Measurements from ENCODE around the gene GLIPR1L1.

GLIPR1L1 gene

DNA sequence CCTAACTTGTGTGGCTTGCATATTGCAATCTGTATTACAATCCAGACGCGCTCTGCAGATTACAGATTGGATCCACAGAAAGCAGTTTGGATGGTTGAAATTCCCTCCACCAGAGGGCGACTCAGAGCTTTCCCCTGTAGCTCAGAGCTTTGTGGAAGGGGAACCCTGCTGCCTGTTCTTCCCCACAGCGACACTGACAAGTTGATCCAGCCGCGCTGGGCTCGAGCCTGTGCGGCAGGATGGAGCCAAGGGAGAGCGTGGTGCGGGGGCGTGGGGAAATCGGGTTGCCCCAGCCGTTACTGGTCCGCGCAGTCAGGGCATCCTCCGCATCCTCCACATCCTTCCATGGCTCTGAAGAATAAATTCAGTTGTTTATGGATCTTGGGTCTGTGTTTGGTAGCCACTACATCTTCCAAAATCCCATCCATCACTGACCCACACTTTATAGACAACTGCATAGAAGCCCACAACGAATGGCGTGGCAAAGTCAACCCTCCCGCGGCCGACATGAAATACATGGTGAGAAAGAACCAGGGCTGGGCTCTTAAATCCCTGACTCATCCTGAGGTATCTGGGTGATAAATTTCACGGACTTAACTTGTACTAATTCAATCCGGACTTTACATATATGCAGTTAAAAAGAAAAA lies at the start of gene GLIPR1L1:
GLIPR1L1 (plus strand) TSS at position 287 of the 647 bp plus-strand sequence; CDS start at position 346, 59 bp downstream.
- no peak within 1 kb of the TSS for H3K27ac Mint-ChIP-seq
- no peaks in the 10 kb centered on the region for H3K9me3 Mint-ChIP-seq
- H3K4me3 Mint-ChIP-seq: peak within 1 kb of the TSS; percentile 73
- peaks cover 16% of the 10 kb centered on the region for H3K4me1 Mint-ChIP-seq
- no peaks in the 10 kb centered on the region for H3K36me3 Mint-ChIP-seq
- ATAC-seq: peak; percentile 89
- peaks cover 9% of the 10 kb centered on the region for H3K27me3 Mint-ChIP-seq

- no peaks in the 10 kb centered on the region for H3K36me3 Mint-ChIP-seq
- H3K9me3 Mint-ChIP-seq: no peaks in the 10 kb centered on the region
- no peak overlapping the region for H3K4me3 Mint-ChIP-seq
- no peaks in the 10 kb centered on the region for H3K27me3 Mint-ChIP-seq
- no peak for ATAC-seq
- no peaks in the 10 kb centered on the region for H3K4me1 Mint-ChIP-seq
- no peak overlapping the region for H3K27ac Mint-ChIP-seq
Measured at GRCh38 chr12:75288860-75289259, 45.6 kb upstream of the GLIPR1L1 start.

GRCh38 chr12:75289753-75290152 lies 44.7 kb upstream of the GLIPR1L1 start:
- Mint-ChIP-seq H3K27ac (no peak overlapping the region), H3K27me3 (no peaks in the 10 kb centered on the region), H3K9me3 (no peaks in the 10 kb centered on the region), H3K4me1 (no peaks in the 10 kb centered on the region), H3K36me3 (no peaks in the 10 kb centered on the region), H3K4me3 (no peak overlapping the region)
- ATAC-seq: no peak

- Mint-ChIP-seq H3K9me3 (no peaks in the 10 kb centered on the region), H3K36me3 (no peaks in the 10 kb centered on the region), H3K27ac (no peak overlapping the region), H3K27me3 (no peaks in the 10 kb centered on the region), H3K4me3 (no peak overlapping the region), H3K4me1 (no peaks in the 10 kb centered on the region)
- ATAC-seq: no peak
Measured at GRCh38 chr12:75291014-75291413, 43.5 kb upstream of the GLIPR1L1 start.

DNA sequence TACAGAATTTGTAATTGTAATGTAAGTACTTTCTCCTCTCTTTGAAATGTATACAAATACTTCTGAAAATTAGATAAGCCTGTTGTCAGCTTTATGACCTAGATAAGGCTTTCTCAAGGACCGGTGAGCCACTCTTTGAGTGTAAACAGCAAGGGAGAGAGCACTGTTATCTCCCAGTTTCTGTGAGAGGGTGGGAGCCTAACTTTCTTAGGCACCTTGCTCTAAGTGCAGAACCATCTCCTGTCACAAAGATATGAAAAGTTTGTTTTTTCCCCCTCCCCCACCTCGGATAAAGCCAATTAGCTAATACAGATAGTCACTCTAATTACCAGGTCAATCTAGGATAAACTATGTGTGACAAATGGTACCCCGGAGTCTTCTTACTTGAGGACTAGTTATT lies 40.1 kb upstream of the GLIPR1L1 start:
- Mint-ChIP-seq H3K4me3 (no peak overlapping the region), H3K9me3 (no peaks in the 10 kb centered on the region), H3K27ac (no peak overlapping the region), H3K27me3 (no peaks in the 10 kb centered on the region), H3K36me3 (no peaks in the 10 kb centered on the region), H3K4me1 (no peaks in the 10 kb centered on the region)
- ATAC-seq: no peak

DNA sequence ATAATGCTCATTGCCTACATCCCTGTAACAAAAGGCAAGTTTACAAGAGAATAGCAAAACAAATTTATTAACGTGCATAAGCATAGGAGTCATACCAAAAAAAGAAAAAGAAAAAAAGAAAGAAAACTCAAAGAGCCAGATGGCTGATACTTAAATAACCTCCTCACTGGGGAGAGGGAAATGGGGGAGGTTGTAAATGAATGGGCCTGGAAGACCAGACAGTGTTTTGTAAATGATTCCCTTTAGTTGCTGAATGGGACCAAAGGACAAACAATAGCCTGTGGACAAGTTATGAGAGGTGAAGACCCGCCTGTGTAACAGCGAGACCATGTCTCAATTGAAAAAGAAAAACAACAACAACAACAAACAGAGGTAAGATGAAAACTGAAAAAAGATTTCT lies 39.7 kb upstream of the GLIPR1L1 start:
- Mint-ChIP-seq H3K9me3 (no peaks in the 10 kb centered on the region), H3K27ac (no peak overlapping the region), H3K36me3 (no peaks in the 10 kb centered on the region), H3K4me1 (no peaks in the 10 kb centered on the region), H3K27me3 (no peaks in the 10 kb centered on the region), H3K4me3 (no peak overlapping the region)
- no peak for ATAC-seq

GRCh38 chr12:75302225-75302624 lies 32.2 kb upstream of the GLIPR1L1 start:
- ATAC-seq: no peak
- H3K27ac Mint-ChIP-seq: no peak overlapping the region

GRCh38 chr12:75302781-75303180 lies 31.7 kb upstream of the GLIPR1L1 start:
- H3K4me1 Mint-ChIP-seq: no peaks in the 10 kb centered on the region

More at GRCh38 chr12:75302225-75302624, 32.2 kb upstream of the GLIPR1L1 start:
- no peaks in the 10 kb centered on the region for H3K4me1 Mint-ChIP-seq
- no peaks in the 10 kb centered on the region for H3K36me3 Mint-ChIP-seq
- no peak overlapping the region for H3K4me3 Mint-ChIP-seq
- H3K9me3 Mint-ChIP-seq: no peaks in the 10 kb centered on the region
- no peaks in the 10 kb centered on the region for H3K27me3 Mint-ChIP-seq

GRCh38 chr12:75305412-75306332 lies 28.8 kb upstream of the GLIPR1L1 start:
- ATAC-seq: no peak
- Mint-ChIP-seq H3K36me3 (no peaks in the 10 kb centered on the region), H3K4me1 (no peaks in the 10 kb centered on the region), H3K9me3 (no peaks in the 10 kb centered on the region), H3K4me3 (no peak overlapping the region), H3K27ac (no peak overlapping the region), H3K27me3 (no peaks in the 10 kb centered on the region)

More at GRCh38 chr12:75302781-75303180, 31.7 kb upstream of the GLIPR1L1 start:
- Mint-ChIP-seq H3K27ac (no peak overlapping the region), H3K4me3 (no peak overlapping the region), H3K36me3 (no peaks in the 10 kb centered on the region), H3K27me3 (no peaks in the 10 kb centered on the region), H3K9me3 (no peaks in the 10 kb centered on the region)
- no peak for ATAC-seq

DNA sequence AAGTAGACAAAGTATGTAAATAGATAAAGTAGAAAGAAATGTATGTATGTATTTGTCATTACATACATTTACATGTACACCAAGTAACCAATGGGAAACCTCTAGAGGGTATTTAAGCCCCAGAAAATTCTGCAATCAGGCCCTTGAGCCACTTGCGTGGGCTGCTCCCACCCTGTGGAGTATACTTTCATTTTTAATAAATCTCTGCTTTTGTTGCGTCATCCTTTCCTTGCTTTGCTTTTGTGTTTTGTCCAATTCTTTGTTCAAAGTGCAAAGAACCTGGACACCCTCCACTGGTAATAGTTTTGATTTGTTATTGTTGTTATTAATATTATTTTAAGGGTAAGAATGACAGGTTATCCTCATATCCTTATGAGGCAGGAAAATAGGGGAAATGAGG lies 26.2 kb upstream of the GLIPR1L1 start:
- Mint-ChIP-seq H3K4me3 (no peak overlapping the region), H3K9me3 (no peaks in the 10 kb centered on the region), H3K27ac (no peak overlapping the region), H3K4me1 (no peaks in the 10 kb centered on the region), H3K27me3 (no peaks in the 10 kb centered on the region), H3K36me3 (no peaks in the 10 kb centered on the region)
- ATAC-seq: no peak

GRCh38 chr12:75311369-75311768 lies 23.1 kb upstream of the GLIPR1L1 start:
- H3K36me3 Mint-ChIP-seq: no peaks in the 10 kb centered on the region
- no peaks in the 10 kb centered on the region for H3K27me3 Mint-ChIP-seq
- no peak for ATAC-seq
- H3K4me3 Mint-ChIP-seq: no peak overlapping the region
- no peaks in the 10 kb centered on the region for H3K4me1 Mint-ChIP-seq
- H3K9me3 Mint-ChIP-seq: no peaks in the 10 kb centered on the region
- no peak overlapping the region for H3K27ac Mint-ChIP-seq

- no peak overlapping the region for H3K27ac Mint-ChIP-seq
- no peaks in the 10 kb centered on the region for H3K9me3 Mint-ChIP-seq
- no peak for ATAC-seq
- H3K4me1 Mint-ChIP-seq: no peaks in the 10 kb centered on the region
- no peaks in the 10 kb centered on the region for H3K36me3 Mint-ChIP-seq
- no peak overlapping the region for H3K4me3 Mint-ChIP-seq
- no peaks in the 10 kb centered on the region for H3K27me3 Mint-ChIP-seq
Measured at GRCh38 chr12:75315518-75315917, 19.0 kb upstream of the GLIPR1L1 start.

GRCh38 chr12:75317784-75318183 lies 16.7 kb upstream of the GLIPR1L1 start:
- no peaks in the 10 kb centered on the region for H3K36me3 Mint-ChIP-seq
- ATAC-seq: no peak
- no peak overlapping the region for H3K4me3 Mint-ChIP-seq
- H3K27ac Mint-ChIP-seq: no peak overlapping the region
- H3K27me3 Mint-ChIP-seq: no peaks in the 10 kb centered on the region
- H3K4me1 Mint-ChIP-seq: no peaks in the 10 kb centered on the region
- H3K9me3 Mint-ChIP-seq: no peaks in the 10 kb centered on the region

DNA sequence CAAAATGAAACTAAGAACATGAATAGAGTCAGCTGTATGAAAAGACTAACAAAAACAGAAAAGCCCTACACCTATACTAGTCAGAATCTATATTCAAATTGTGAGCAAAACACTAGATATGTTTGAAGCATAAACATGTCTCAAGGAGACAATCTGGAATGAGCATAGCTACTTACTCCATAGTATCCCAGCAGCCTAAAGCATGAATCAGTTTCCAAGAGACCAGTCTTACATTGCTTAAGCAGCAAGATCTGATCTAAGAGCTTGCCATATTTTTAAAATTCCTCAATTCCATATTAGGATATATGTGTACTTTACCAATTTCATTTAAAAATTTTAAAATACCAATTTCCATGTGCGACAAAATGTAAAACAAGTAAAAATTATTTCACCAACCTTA lies 12.0 kb upstream of the GLIPR1L1 start:
- H3K9me3 Mint-ChIP-seq: no peaks in the 10 kb centered on the region
- no peaks in the 10 kb centered on the region for H3K4me1 Mint-ChIP-seq
- no peak for ATAC-seq
- no peaks in the 10 kb centered on the region for H3K36me3 Mint-ChIP-seq
- H3K27me3 Mint-ChIP-seq: no peaks in the 10 kb centered on the region
- no peak overlapping the region for H3K27ac Mint-ChIP-seq
- H3K4me3 Mint-ChIP-seq: no peak overlapping the region

DNA sequence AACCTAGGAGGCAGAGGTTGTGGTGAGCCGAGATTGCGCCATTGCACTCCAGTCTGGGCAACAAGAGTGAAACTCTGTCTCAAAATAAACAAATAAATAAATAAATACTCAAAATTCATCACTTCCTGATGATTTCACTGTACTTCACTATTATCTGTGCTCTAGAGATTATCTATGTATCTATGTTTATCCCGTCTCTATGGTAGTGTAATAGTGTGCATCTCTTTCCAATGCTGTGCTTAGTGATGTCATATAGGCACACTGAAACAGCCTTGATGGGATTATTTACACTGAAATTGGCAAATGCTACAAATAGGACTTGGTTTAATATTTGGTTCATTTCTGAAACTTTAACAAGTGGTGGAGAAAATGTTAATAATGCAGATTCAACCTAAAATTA lies 10.8 kb upstream of the GLIPR1L1 start:
- Mint-ChIP-seq H3K9me3 (no peaks in the 10 kb centered on the region), H3K4me3 (no peak overlapping the region), H3K27ac (no peak overlapping the region), H3K27me3 (no peaks in the 10 kb centered on the region), H3K4me1 (no peaks in the 10 kb centered on the region), H3K36me3 (no peaks in the 10 kb centered on the region)
- no peak for ATAC-seq

DNA sequence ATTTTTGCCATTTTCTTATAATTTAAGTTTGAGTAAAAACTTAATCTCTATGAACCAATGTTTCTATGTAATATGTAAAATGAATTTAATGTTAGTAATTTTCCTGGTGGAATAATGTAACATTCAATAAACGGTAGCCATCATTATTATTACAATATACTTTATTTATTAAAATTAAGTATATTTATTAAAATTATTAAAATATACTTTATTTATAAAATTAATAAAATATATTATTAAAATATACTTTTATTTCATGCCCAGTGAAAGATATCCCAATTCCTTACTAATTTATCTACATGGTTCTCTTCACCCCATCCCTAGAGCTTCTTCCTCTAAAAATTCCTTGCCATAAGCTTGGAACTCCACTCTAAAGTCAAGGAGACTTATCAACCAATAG lies 6.8 kb upstream of the GLIPR1L1 start:
- no peak for ATAC-seq
- Mint-ChIP-seq H3K27me3 (no peaks in the 10 kb centered on the region), H3K4me1 (peaks cover 13% of the 10 kb centered on the region), H3K4me3 (no peak overlapping the region), H3K9me3 (no peaks in the 10 kb centered on the region), H3K27ac (no peak overlapping the region), H3K36me3 (no peaks in the 10 kb centered on the region)
